B cell (primary cell): ENCODE results near the gene MICAL3. TPM values are rescaled to one million over a fixed set of nuclear protein-coding genes. Genes with fewer than 3 reads are reported as not detected.
A peak's percentile ranks its signal among the peaks of the same experiment; 100 is the strongest.

Experiments used
- ATAC-seq: fragments of 200-7000 bp; cut with Tn5 transposase; one replicate; pipeline ENCODE4 v1.10.0; 2021; ENCODE audit warnings: low read depth, mild to moderate bottlenecking, moderate number of reproducible peaks, moderate library complexity
- CTCF ChIA-PET: fragments of 350-600 bp; sonication (Branson Sonifier 250); formaldehyde crosslinking; loops from one replicate; lab custom pipeline; 2021; ENCODE audit warnings: antibody characterized with exemption, inconsistent platforms; lab: Charles Lee
- POLR2A ChIA-PET: fragments of 350-600 bp; sonication (Branson Sonifier 250); formaldehyde crosslinking; loops from one replicate; lab custom pipeline; 2021; ENCODE audit warnings: antibody characterized with exemption; lab: Charles Lee
- DNase-seq: peaks from one replicate; pipeline ENCODE4 v3.0.0; 2013
- H2AFZ ChIP-seq: 2 replicates; pipeline ENCODE4 v1.6.1; 2012; ENCODE audit warnings: mild to moderate bottlenecking, low read depth, low read length; ENCODE audit not compliant: insufficient read depth, poor library complexity, severe bottlenecking
- H3K27ac ChIP-seq, 2 donors: 1 replicate in 1 of 2; 2 replicates in 1 of 2; pipeline ENCODE4 v1.5.1; 2012 to 2013; ENCODE audit warnings: low read length in 2 of 2, mild to moderate bottlenecking in 2 of 2, moderate library complexity in 1 of 2
- H3K27me3 ChIP-seq, 4 experiments: fragments of 200-600 bp in 1 of 4; sonication (generic) in 1 of 4; replicated peaks in 1 of 4; 1 replicate in 2 of 4; 2 replicates in 2 of 4; pipeline versions ENCODE4 v1.6.1 to v1.7.0; 2013 to 2016; ENCODE audit warnings: low read length in 3 of 4, mild to moderate bottlenecking in 2 of 4, mixed read lengths in 1 of 4, moderate library complexity in 1 of 4; ENCODE audit not compliant: insufficient read depth in 4 of 4, control insufficient read depth in 3 of 4; ENCODE audit errors: control extremely low read depth in 1 of 4
- H3K36me3 ChIP-seq, 2 experiments: replicated peaks in 1 of 2; 1 replicate in 1 of 2; 2 replicates in 1 of 2; pipeline versions ENCODE4 v1.6.1 to v1.7.1; 2013; ENCODE audit warnings: low read length in 1 of 2; ENCODE audit not compliant: insufficient read depth in 2 of 2, control insufficient read depth in 1 of 2; ENCODE audit errors: control extremely low read depth in 1 of 2, extremely low read depth in 1 of 2
- H3K4me1 ChIP-seq, 2 donors: fragments of 200-600 bp in 1 of 2; sonication (generic) in 1 of 2; 1 replicate in 1 of 2; 2 replicates in 1 of 2; pipeline versions ENCODE4 v1.5.1 to v1.6.1; 2013 to 2017; ENCODE audit warnings: low read length in 2 of 2; ENCODE audit not compliant: control insufficient read depth in 2 of 2, insufficient read depth in 2 of 2
- H3K4me2 ChIP-seq: replicated peaks from 2 replicates; pipeline ENCODE3; 2012; ENCODE audit warnings: mild to moderate bottlenecking, low read depth, low read length; ENCODE audit not compliant: poor library complexity, severe bottlenecking
- H3K4me3 ChIP-seq, 5 experiments: fragments of 200-600 bp in 1 of 5; sonication (generic) in 1 of 5; 1 replicate in 3 of 5; 2 replicates in 2 of 5; pipeline versions ENCODE4 v1.5.1 to v1.7.0; 2011 to 2016; ENCODE audit warnings: low read length in 4 of 5, mild to moderate bottlenecking in 4 of 5, low read depth in 2 of 5, control low read depth in 1 of 5, moderate library complexity in 1 of 5; ENCODE audit not compliant: insufficient read depth in 1 of 5; ENCODE audit errors: control extremely low read depth in 1 of 5, extremely low read depth in 1 of 5
- H3K79me2 ChIP-seq: fragments of 200-600 bp; sonication (generic); one replicate; pipeline ENCODE4 v1.6.0; 2016; ENCODE audit warnings: low read length; ENCODE audit not compliant: control insufficient read depth, insufficient read depth
- H3K9ac ChIP-seq: fragments of 200-600 bp; sonication (generic); 2 replicates; pipeline ENCODE4 v1.6.1; 2017; ENCODE audit warnings: mild to moderate bottlenecking, low read length, moderate library complexity
- H3K9me3 ChIP-seq, 3 donors: one replicate each; pipeline versions ENCODE4 v1.6.1 to v1.7.1; 2013; ENCODE audit warnings: low read length in 2 of 3; ENCODE audit not compliant: control insufficient read depth in 2 of 3, insufficient read depth in 1 of 3; ENCODE audit errors: control extremely low read depth in 1 of 3
- H4K20me1 ChIP-seq: 2 replicates; pipeline ENCODE4 v1.6.0; 2012; ENCODE audit warnings: mild to moderate bottlenecking, low read length; ENCODE audit not compliant: insufficient read depth, control insufficient read depth, poor library complexity, severe bottlenecking
- H3K27ac Mint-ChIP-seq: one replicate; pipeline ENCODE4 v1.8.0; 2021; ENCODE audit warnings: mixed read lengths
- H3K27me3 Mint-ChIP-seq: one replicate; pipeline ENCODE4 v1.8.0; 2021; ENCODE audit warnings: mixed read lengths
- H3K4me1 Mint-ChIP-seq: one replicate; pipeline ENCODE4 v1.8.0; 2021; ENCODE audit warnings: mixed read lengths
- H3K4me3 Mint-ChIP-seq: one replicate; pipeline ENCODE4 v1.8.0; 2021; ENCODE audit warnings: mixed read lengths
- H3K9me3 Mint-ChIP-seq: one replicate; pipeline ENCODE4 v1.8.0; 2022; ENCODE audit warnings: mixed read lengths; ENCODE audit not compliant: insufficient read depth
- CTCF ChIP-seq: fragments of 200-600 bp; IDR thresholded peaks from one replicate; pipeline ENCODE4 v1.8.0; 2022; ENCODE audit warnings: antibody characterized with exemption, mild to moderate bottlenecking
- EZH2 ChIP-seq: IDR thresholded peaks from 2 replicates; pipeline ENCODE4 v1.6.1; 2012; ENCODE audit warnings: borderline replicate concordance, low read depth, mild to moderate bottlenecking, moderate library complexity, low read length; ENCODE audit not compliant: insufficient read depth, poor library complexity, severe bottlenecking
- WGBS: methylation state at CpG from one replicate; pipeline ENCODE4 v1.1.5; 2013; ENCODE audit warnings: missing lambda C conversion rate; ENCODE audit not compliant: insufficient coverage; 5-methylcytosine and 5-hydroxymethylcytosine counted together
- intact Hi-C: fragments of 100-400 bp; cut with micrococcal nuclease; formaldehyde crosslinking; loops from one replicate; pipeline ENCODE4 v1.10.0; 2022
- polyA plus RNA-seq: library from polyadenylated mRNA; depleted of rRNA; stranded (reverse); fragments of >200 nt; gene quantifications from 2 replicates; pipeline ENCODE4 v1.2.3, GENCODE V29; 2012
- total RNA-seq, 2 donors: library from RNA; stranded (reverse); fragments of 120-200 nt in 1 of 2; gene quantifications; 1 replicate in 1 of 2; 2 replicates in 1 of 2; pipeline versions ENCODE4 v1.2.3 to v1.2.4, GENCODE V29; 2013 to 2022

Gene MICAL3
- total and polyA plus RNA-seq, 2 donors (not counting 1 experiment from before 2014, with no cell fraction given): 50.5 to 253 TPM

GRCh38 chr22:17796695-17797094 lies 227.7 kb downstream of the MICAL3 start:
- H2AFZ ChIP-seq: no peak overlapping the region
- POLR2A ChIA-PET: interaction anchor here (0.5 to 1.5 kb wide), 2 partner anchors 15 to 154 kb away, joined by 3 to 5 read pairs; no protein-coding TSS in a partner anchor
- no peaks in the 10 kb centered on the region for H3K27me3 ChIP-seq
- no peaks in the 10 kb centered on the region for H3K9me3 Mint-ChIP-seq
- no peaks in the 10 kb centered on the region for H3K9me3 ChIP-seq
- no peak overlapping the region for H3K4me3 ChIP-seq
- H4K20me1 ChIP-seq: peaks cover 9% of the 10 kb centered on the region
- H3K27me3 Mint-ChIP-seq: no peaks in the 10 kb centered on the region
- peaks cover 69% of the 10 kb centered on the region for H3K4me1 Mint-ChIP-seq
- CTCF ChIA-PET: interaction anchor here (1.6 to 4.2 kb wide), 8 partner anchors 10 to 279 kb away, joined by 4 to 31 read pairs (median 8); no protein-coding TSS in a partner anchor
- H3K9ac ChIP-seq: no peak overlapping the region
- ATAC-seq: no peak
- H3K79me2 ChIP-seq: peaks cover 28% of the 10 kb centered on the region
- intact Hi-C loops: loop anchor here (1.0 to 5.0 kb wide), 3 partner anchors 34 to 239 kb away; no protein-coding TSS in a partner anchor
- peaks cover 56 to 73% of the 10 kb centered on the region in 2 donors for H3K4me1 ChIP-seq
- H3K4me2 ChIP-seq: peak overlapping the region; percentile 61
- H3K4me3 Mint-ChIP-seq: peak overlapping the region; percentile 72
- TF ChIP-seq EZH2 (no peak), CTCF (no peak)
- DNase-seq: no peak
- WGBS: 80% methylated on average over 4 of the region's 5 CpGs
- H3K27ac ChIP-seq: peak overlapping the region; percentile 76 to 84
- H3K36me3 ChIP-seq: peaks cover 0 to 29% of the 10 kb centered on the region in 2 experiments
- peak overlapping the region; percentile 92 for H3K27ac Mint-ChIP-seq
